ENCODE results near the gene SLC5A5.
"Not testable (repeated sequence)": the region's sequence is repeated elsewhere in the genome, so short reads cannot be mapped to it uniquely, and the experiment has no call there.

The SLC5A5 gene

GRCh38 chr19:17915940-17916593 is 44.3 kb downstream of the SLC5A5 start:
- DNase-seq (ENCODE audit: extremely low read depth in 1 of 2, low read depth in 1 of 2) = no peak

- DNase-seq (ENCODE audit: extremely low read depth in 1 of 2, low read depth in 1 of 2) = not testable (repeated sequence)
These were observed 46.4 kb downstream of the SLC5A5 start for GRCh38 chr19:17918151-17918550.

- DNase-seq (ENCODE audit: extremely low read depth in 1 of 2, low read depth in 1 of 2) = not testable (repeated sequence)
These were observed 47.4 kb downstream of the SLC5A5 start for GRCh38 chr19:17919122-17919521.

- no peak for DNase-seq (ENCODE audit: extremely low read depth in 1 of 2, low read depth in 1 of 2)
These were observed 48.8 kb downstream of the SLC5A5 start for GRCh38 chr19:17920527-17920926.

- DNase-seq (ENCODE audit: extremely low read depth in 1 of 2, low read depth in 1 of 2) = no peak
These were observed 50.4 kb downstream of the SLC5A5 start for GRCh38 chr19:17922138-17922537.

GRCh38 chr19:17926044-17926443 is 54.3 kb downstream of the SLC5A5 start:
- DNase-seq (ENCODE audit: extremely low read depth in 1 of 2, low read depth in 1 of 2) = no peak

GRCh38 chr19:17929056-17929455 is 57.3 kb downstream of the SLC5A5 start:
- no peak for DNase-seq (ENCODE audit: extremely low read depth in 1 of 2, low read depth in 1 of 2)

- no peak for DNase-seq (ENCODE audit: extremely low read depth in 1 of 2, low read depth in 1 of 2)
These were observed 59.9 kb downstream of the SLC5A5 start for GRCh38 chr19:17931532-17932191.

GRCh38 chr19:17932485-17933338 is 61.0 kb downstream of the SLC5A5 start, which contains the start of gene CCDC124:
Gene CCDC124, plus strand, starts transcription at chr19:17933015. Its CDS starts 3,406 bp downstream, at chr19:17936421.
- DNase-seq (ENCODE audit: extremely low read depth in 1 of 2, low read depth in 1 of 2) = peak; percentile 81 to 84

- no peak for DNase-seq (ENCODE audit: extremely low read depth in 1 of 2, low read depth in 1 of 2)
These were observed 61.8 kb downstream of the SLC5A5 start for GRCh38 chr19:17933414-17934129.

- no peak for DNase-seq (ENCODE audit: extremely low read depth in 1 of 2, low read depth in 1 of 2)
These were observed 64.6 kb downstream of the SLC5A5 start for GRCh38 chr19:17936379-17936778.

GRCh38 chr19:17937371-17937900 is 65.7 kb downstream of the SLC5A5 start:
- DNase-seq (ENCODE audit: extremely low read depth in 1 of 2, low read depth in 1 of 2) = no peak

- DNase-seq (ENCODE audit: extremely low read depth in 1 of 2, low read depth in 1 of 2) = peak; percentile 66 to 76
These were observed 66.5 kb downstream of the SLC5A5 start for GRCh38 chr19:17938092-17938845.

- no peak for DNase-seq (ENCODE audit: extremely low read depth in 1 of 2, low read depth in 1 of 2)
These were observed 70.4 kb downstream of the SLC5A5 start for GRCh38 chr19:17942181-17942580.

- no peak for DNase-seq (ENCODE audit: extremely low read depth in 1 of 2, low read depth in 1 of 2)
These were observed 71.0 kb downstream of the SLC5A5 start for GRCh38 chr19:17942582-17943273.

- no peak for DNase-seq (ENCODE audit: extremely low read depth in 1 of 2, low read depth in 1 of 2)
These were observed 71.8 kb downstream of the SLC5A5 start for GRCh38 chr19:17943274-17944221.

GRCh38 chr19:17944301-17944700 is 72.6 kb downstream of the SLC5A5 start:
- DNase-seq (ENCODE audit: extremely low read depth in 1 of 2, low read depth in 1 of 2) = no peak

All from stimulated activated CD8-positive, alpha-beta memory T cell treated with anti-CD3 and anti-CD28 coated beads, Interleukin-7, amount 100 ng/mL, for 48 hours (primary cell).